HepG2 (cell line): ENCODE data around the gene PLD1. TPM values are rescaled to one million over a fixed set of nuclear protein-coding genes. Genes with fewer than 3 reads are reported as not detected.

Experiments
- ATAD3A ChIP-seq: sonication (generic); formaldehyde crosslinking; IDR thresholded peaks from 2 replicates; pipeline ENCODE4 v1.4.0; 2020; ENCODE audit warnings: missing genetic modification reagents
- ATRX ChIP-seq: sonication (generic); formaldehyde crosslinking; IDR thresholded peaks from 2 replicates; pipeline ENCODE4 v1.4.0; 2020; ENCODE audit warnings: missing genetic modification reagents, borderline replicate concordance
- ISX ChIP-seq: sonication (generic); formaldehyde crosslinking; conservative IDR thresholded peaks from 2 replicates; pipeline ENCODE4 v1.5.0; 2020; ENCODE audit warnings: missing genetic modification reagents
- MBNL3 ChIP-seq: fragments of 250-450 bp; sonication (Bioruptor Pico); conservative IDR thresholded peaks from 2 replicates; pipeline ENCODE4 v1.8.0; 2022; ENCODE audit warnings: mild to moderate bottlenecking, inconsistent platforms
- MEIS1 ChIP-seq: sonication (generic); formaldehyde crosslinking; IDR thresholded peaks from 2 replicates; pipeline ENCODE4 v1.9.0; 2021; ENCODE audit warnings: mild to moderate bottlenecking, missing genetic modification reagents, moderate library complexity, borderline replicate concordance
- NCOA2 ChIP-seq: sonication (generic); formaldehyde crosslinking; IDR thresholded peaks from 2 replicates; pipeline ENCODE4 v1.8.0; 2022; ENCODE audit warnings: inconsistent platforms
- NR2F6 ChIP-seq, 2 experiments: IDR thresholded peaks; 2 replicates each; pipeline ENCODE4 v1.6.1; 2016; ENCODE audit warnings: antibody characterized with exemption in 1 of 2, mild to moderate bottlenecking in 1 of 2
- POLR2AphosphoS5 ChIP-seq: IDR thresholded peaks from 2 replicates; pipeline ENCODE4 v1.6.1; 2012; ENCODE audit warnings: low read depth, low read length
- SIX4 ChIP-seq: sonication (generic); formaldehyde crosslinking; IDR thresholded peaks from 2 replicates; pipeline ENCODE4 v1.4.0; 2020; ENCODE audit warnings: missing genetic modification reagents
- TCF7 ChIP-seq: sonication (generic); IDR thresholded peaks from 2 replicates; pipeline ENCODE4 v1.6.1; 2016; ENCODE audit warnings: antibody characterized with exemption, low read depth
- TERF1 ChIP-seq: sonication (generic); formaldehyde crosslinking; IDR thresholded peaks from 2 replicates; pipeline ENCODE4 v1.8.0; 2022; ENCODE audit warnings: mild to moderate bottlenecking, missing genetic modification reagents, moderate library complexity
- ZBTB20 ChIP-seq: sonication (generic); formaldehyde crosslinking; IDR thresholded peaks from 2 replicates; pipeline ENCODE4 v1.8.1; 2023; ENCODE audit warnings: missing genetic modification reagents, low read depth, mild to moderate bottlenecking, borderline replicate concordance
- ZC3H4 ChIP-seq: sonication (generic); formaldehyde crosslinking; IDR thresholded peaks from 2 replicates; pipeline ENCODE4 v1.4.0; 2020; ENCODE audit warnings: missing genetic modification reagents, borderline replicate concordance
- ZNF205 ChIP-seq: IDR thresholded peaks from 2 replicates; pipeline ENCODE4 v1.6.1; 2018; ENCODE audit warnings: missing biosample characterization, missing genetic modification reagents
- ZNF569 ChIP-seq: sonication (generic); formaldehyde crosslinking; IDR thresholded peaks from 2 replicates; pipeline ENCODE4 v1.5.0; 2020; ENCODE audit warnings: mild to moderate bottlenecking, missing genetic modification reagents, moderate library complexity, borderline replicate concordance
- ZNF598 ChIP-seq: sonication (generic); formaldehyde crosslinking; IDR thresholded peaks from 2 replicates; pipeline ENCODE4 v1.5.1; 2020; ENCODE audit warnings: mild to moderate bottlenecking, missing genetic modification reagents, borderline replicate concordance
- polyA plus RNA-seq, 8 experiments: library from polyadenylated mRNA; depleted of rRNA in 3 of 8; stranded (reverse) in 7 of 8; unstranded in 1 of 8; fragments of >200 nt; fragmentation: Illumina TruSeq in 4 of 8; extraction: Trizol in 4 of 8; gene quantifications; 2 replicates each; pipeline versions ENCODE4 v1.2.1 to v1.2.3, GENCODE V29; 2011 to 2016; ENCODE audit warnings: low read depth in 4 of 8, missing spikeins in 1 of 8, mixed read lengths in 1 of 8; ENCODE audit not compliant: insufficient read depth in 1 of 8
- total RNA-seq, 5 experiments: library from RNA; depleted of rRNA; stranded (reverse); fragments of >200 nt; fragmentation: Illumina TruSeq; extraction: Trizol; gene quantifications; 2 replicates each; pipeline ENCODE4 v1.2.3, GENCODE V29; 2016; ENCODE audit warnings: low read depth in 1 of 5
- TF ChIP-seq, protein P1 (sequence below): sonication (generic); formaldehyde crosslinking; IDR thresholded peaks from 2 replicates; pipeline ENCODE4 v1.4.0; 2020; ENCODE audit warnings: missing genetic modification reagents, borderline replicate concordance
- TF ChIP-seq, protein P2 (sequence below): sonication (generic); formaldehyde crosslinking; IDR thresholded peaks from 2 replicates; pipeline ENCODE4 v1.9.0; 2021; ENCODE audit warnings: missing genetic modification reagents, borderline replicate concordance
- TF ChIP-seq, protein P3 (sequence below): sonication (generic); formaldehyde crosslinking; IDR thresholded peaks from 2 replicates; pipeline ENCODE4 v1.5.1; 2020; ENCODE audit warnings: missing genetic modification reagents, mild to moderate bottlenecking, borderline replicate concordance

The PLD1 gene
- total and polyA plus RNA-seq, 2 of the 13 experiments (the other 11 are each of a cell fraction or from before 2014, with no cell fraction given) = 27.1 to 59.4 TPM

DNA sequence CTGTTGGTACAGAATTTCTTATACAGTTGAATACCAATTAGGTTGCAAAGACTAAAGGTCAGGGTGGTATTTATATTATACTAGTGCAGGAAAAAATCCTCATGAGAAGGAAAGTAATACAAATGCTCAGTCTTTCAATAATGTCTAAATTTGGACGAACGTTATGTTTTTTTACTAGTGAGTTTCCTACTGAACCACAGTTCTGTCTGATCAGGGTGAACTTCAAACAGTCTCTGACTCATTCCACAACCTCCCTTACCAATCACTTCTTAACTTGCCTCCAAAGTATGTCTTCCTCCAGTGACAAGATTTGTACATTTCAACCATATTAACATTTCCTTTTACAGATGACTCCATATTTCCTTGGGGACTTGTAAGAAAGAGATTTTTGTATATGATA, 36.3 kb upstream of the PLD1 start (continued):
- TF ChIP-seq NR2F6 (IDR thresholded peaks at IDR 0.05) = no peak
- no peak for TF ChIP-seq NR2F6 (CRISPR knock-in tag; IDR thresholded peaks at IDR 0.05)
- no peak for TF ChIP-seq ATAD3A (CRISPR knock-in tag)
- no peak for TF ChIP-seq ATRX (CRISPR knock-in tag)
- no peak for TF ChIP-seq NCOA2 (CRISPR knock-in tag)
- TF ChIP-seq, protein P1, sequence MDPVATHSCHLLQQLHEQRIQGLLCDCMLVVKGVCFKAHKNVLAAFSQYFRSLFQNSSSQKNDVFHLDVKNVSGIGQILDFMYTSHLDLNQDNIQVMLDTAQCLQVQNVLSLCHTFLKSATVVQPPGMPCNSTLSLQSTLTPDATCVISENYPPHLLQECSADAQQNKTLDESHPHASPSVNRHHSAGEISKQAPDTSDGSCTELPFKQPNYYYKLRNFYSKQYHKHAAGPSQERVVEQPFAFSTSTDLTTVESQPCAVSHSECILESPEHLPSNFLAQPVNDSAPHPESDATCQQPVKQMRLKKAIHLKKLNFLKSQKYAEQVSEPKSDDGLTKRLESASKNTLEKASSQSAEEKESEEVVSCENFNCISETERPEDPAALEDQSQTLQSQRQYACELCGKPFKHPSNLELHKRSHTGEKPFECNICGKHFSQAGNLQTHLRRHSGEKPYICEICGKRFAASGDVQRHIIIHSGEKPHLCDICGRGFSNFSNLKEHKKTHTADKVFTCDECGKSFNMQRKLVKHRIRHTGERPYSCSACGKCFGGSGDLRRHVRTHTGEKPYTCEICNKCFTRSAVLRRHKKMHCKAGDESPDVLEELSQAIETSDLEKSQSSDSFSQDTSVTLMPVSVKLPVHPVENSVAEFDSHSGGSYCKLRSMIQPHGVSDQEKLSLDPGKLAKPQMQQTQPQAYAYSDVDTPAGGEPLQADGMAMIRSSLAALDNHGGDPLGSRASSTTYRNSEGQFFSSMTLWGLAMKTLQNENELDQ (CRISPR knock-in tag) = no peak
- TF ChIP-seq ZC3H4 (CRISPR knock-in tag) = no peak
- no peak for TF ChIP-seq MEIS1 (CRISPR knock-in tag)
- TF ChIP-seq ZNF598 = no peak
- no peak for TF ChIP-seq SIX4 (CRISPR knock-in tag)
- no peak for TF ChIP-seq ZBTB20 (CRISPR knock-in tag)
- TF ChIP-seq ZNF205 (CRISPR knock-in tag) = no peak
- TF ChIP-seq, protein P2, sequence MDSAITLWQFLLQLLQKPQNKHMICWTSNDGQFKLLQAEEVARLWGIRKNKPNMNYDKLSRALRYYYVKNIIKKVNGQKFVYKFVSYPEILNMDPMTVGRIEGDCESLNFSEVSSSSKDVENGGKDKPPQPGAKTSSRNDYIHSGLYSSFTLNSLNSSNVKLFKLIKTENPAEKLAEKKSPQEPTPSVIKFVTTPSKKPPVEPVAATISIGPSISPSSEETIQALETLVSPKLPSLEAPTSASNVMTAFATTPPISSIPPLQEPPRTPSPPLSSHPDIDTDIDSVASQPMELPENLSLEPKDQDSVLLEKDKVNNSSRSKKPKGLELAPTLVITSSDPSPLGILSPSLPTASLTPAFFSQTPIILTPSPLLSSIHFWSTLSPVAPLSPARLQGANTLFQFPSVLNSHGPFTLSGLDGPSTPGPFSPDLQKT (CRISPR knock-in tag) = no peak
- 0 out of 2 replicates have a peak, but pooled peaks have one; percentile 21 for TF ChIP-seq TCF7
- no peak for TF ChIP-seq TERF1
- TF ChIP-seq ISX = no peak
- no peak for TF ChIP-seq ZNF569
- TF ChIP-seq POLR2AphosphoS5 = no peak
- TF ChIP-seq, protein P3, sequence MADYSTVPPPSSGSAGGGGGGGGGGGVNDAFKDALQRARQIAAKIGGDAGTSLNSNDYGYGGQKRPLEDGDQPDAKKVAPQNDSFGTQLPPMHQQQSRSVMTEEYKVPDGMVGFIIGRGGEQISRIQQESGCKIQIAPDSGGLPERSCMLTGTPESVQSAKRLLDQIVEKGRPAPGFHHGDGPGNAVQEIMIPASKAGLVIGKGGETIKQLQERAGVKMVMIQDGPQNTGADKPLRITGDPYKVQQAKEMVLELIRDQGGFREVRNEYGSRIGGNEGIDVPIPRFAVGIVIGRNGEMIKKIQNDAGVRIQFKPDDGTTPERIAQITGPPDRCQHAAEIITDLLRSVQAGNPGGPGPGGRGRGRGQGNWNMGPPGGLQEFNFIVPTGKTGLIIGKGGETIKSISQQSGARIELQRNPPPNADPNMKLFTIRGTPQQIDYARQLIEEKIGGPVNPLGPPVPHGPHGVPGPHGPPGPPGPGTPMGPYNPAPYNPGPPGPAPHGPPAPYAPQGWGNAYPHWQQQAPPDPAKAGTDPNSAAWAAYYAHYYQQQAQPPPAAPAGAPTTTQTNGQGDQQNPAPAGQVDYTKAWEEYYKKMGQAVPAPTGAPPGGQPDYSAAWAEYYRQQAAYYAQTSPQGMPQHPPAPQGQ = no peak
- no peak for TF ChIP-seq MBNL3 (CRISPR knock-in tag)
